ENCODE results near the gene BCL2L15.

The BCL2L15 gene

DNA sequence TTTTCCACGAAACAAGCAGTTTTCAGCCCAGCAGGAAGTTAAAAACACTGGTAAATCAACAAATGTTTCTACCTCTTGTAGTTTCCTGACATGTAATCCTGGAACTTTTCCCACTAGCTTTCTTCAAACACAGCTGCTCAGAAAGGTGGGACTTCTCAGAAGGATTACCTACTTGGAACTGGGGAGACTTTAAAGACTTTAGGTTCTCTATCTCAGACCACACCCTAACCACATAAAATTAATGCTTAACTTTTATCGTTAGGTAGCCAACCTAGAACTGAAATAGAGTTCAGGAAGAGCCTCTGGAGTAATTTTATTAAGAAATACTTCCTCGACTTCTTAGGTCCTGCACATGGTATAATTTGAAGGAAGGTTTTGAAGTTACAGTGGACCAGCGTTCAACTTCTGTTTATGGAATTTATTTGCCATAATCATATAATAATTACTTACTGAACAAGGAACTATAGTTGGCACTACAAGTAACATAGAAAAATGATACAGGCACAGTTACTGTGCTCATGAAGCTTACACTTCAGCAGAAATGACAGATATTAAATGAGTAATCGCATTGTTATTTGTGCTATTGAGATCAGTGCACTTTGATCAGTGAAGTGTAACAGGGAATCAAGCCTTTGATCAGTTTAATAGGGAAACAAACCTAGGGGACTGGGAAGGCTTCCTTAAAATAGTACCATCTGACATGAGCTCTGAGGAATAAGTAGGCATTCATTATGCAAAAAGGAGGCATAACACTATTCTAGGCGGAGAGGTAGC is at the start of gene BCL2L15:
Gene BCL2L15, minus strand, starts transcription at position 180 of the 774 bp plus-strand sequence. CDS start 206 bp downstream, outside the sequence.
- no peak for TF ChIP-seq CTCF (IDR thresholded peaks at IDR 0.05; ENCODE audit: low read depth, low read length)
- TF ChIP-seq, protein P1, sequence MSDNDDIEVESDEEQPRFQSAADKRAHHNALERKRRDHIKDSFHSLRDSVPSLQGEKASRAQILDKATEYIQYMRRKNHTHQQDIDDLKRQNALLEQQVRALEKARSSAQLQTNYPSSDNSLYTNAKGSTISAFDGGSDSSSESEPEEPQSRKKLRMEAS (IDR thresholded peaks at IDR 0.05; ENCODE audit: low read depth, low read length) = no peak
- TF ChIP-seq POLR2A (IDR thresholded peaks at IDR 0.05; ENCODE audit: extremely low read depth, insufficient read length) = no peak
- TF ChIP-seq MYC (IDR thresholded peaks at IDR 0.05; ENCODE audit: low read depth, low read length) = no peak
- DNase-seq (ENCODE audit: low read depth) = no peak
- H3K4me3 ChIP-seq (ENCODE audit: low read depth, low read length) = no peak within 1 kb of the TSS

GRCh38 chr1:113937146-113937545 is 49.8 kb upstream of the BCL2L15 start:
- no peak for DNase-seq (ENCODE audit: low read depth)
- no peak overlapping the region for H3K4me3 ChIP-seq (ENCODE audit: low read depth, low read length)
- TF ChIP-seq MYC (IDR thresholded peaks at IDR 0.05; ENCODE audit: low read depth, low read length) = no peak
- TF ChIP-seq POLR2A (IDR thresholded peaks at IDR 0.05; ENCODE audit: extremely low read depth, insufficient read length) = no peak
- TF ChIP-seq, protein P1 (IDR thresholded peaks at IDR 0.05; ENCODE audit: low read depth, low read length) = no peak
- no peak for TF ChIP-seq CTCF (IDR thresholded peaks at IDR 0.05; ENCODE audit: low read depth, low read length)

DNA sequence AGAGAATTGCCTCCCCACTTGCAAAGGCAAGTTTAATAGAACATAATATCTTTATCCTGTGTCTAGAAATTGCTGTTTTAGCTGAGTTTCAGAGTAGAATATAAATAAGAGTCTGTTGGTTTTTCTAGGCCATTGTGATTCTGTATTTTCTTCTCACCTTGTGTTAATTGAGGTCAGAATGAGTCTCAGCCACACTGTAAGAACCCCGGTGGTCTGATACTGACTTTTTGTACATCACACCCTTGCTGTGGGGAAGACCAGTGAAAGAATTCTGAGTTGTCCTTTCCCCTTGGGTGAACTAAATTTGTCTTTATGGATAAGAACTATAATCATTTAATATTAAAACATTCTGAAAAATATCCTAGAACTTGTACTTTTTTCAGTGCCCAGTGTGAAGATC is 48.6 kb upstream of the BCL2L15 start:
- TF ChIP-seq CTCF (IDR thresholded peaks at IDR 0.05; ENCODE audit: low read depth, low read length) (no peak), POLR2A (IDR thresholded peaks at IDR 0.05; ENCODE audit: extremely low read depth, insufficient read length) (no peak), MYC (IDR thresholded peaks at IDR 0.05; ENCODE audit: low read depth, low read length) (no peak)
- TF ChIP-seq, protein P1 (IDR thresholded peaks at IDR 0.05; ENCODE audit: low read depth, low read length) = no peak
- DNase-seq (ENCODE audit: low read depth) = no peak

DNA sequence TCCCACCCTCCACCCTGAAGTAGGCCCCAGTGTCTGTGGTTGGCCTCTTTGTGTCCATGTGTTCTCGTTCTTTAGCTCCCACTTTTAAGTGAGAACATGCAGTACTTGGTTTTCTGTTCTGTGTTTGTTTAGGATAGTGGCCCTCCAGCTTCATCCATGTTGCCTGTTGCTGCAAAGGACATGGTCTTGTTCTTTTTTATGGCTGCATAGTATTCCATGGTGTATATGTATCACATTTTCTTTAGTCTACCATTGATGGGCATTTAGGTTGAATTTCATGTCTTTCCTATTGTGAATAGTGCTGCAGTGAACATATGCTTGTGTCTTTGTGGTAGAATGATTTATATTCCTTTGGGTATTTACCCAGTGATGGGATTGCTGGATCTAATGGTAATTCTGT is 47.8 kb upstream of the BCL2L15 start:
- no peak for TF ChIP-seq MYC (IDR thresholded peaks at IDR 0.05; ENCODE audit: low read depth, low read length)
- TF ChIP-seq, protein P1 (IDR thresholded peaks at IDR 0.05; ENCODE audit: low read depth, low read length) = no peak
- TF ChIP-seq CTCF (IDR thresholded peaks at IDR 0.05; ENCODE audit: low read depth, low read length) = no peak
- TF ChIP-seq POLR2A (IDR thresholded peaks at IDR 0.05; ENCODE audit: extremely low read depth, insufficient read length) = no peak
- no peak overlapping the region for H3K4me3 ChIP-seq (ENCODE audit: low read depth, low read length)
- DNase-seq (ENCODE audit: low read depth) = no peak

More for the DNA sequence above, 48.6 kb upstream of the BCL2L15 start:
- no peak overlapping the region for H3K4me3 ChIP-seq (ENCODE audit: low read depth, low read length)

- H3K4me3 ChIP-seq (ENCODE audit: low read depth, low read length) = no peak overlapping the region
- no peak for DNase-seq (ENCODE audit: low read depth)
- TF ChIP-seq, protein P1 (IDR thresholded peaks at IDR 0.05; ENCODE audit: low read depth, low read length) = no peak
- TF ChIP-seq POLR2A (IDR thresholded peaks at IDR 0.05; ENCODE audit: extremely low read depth, insufficient read length) (no peak), MYC (IDR thresholded peaks at IDR 0.05; ENCODE audit: low read depth, low read length) (no peak)
These were observed 47.2 kb upstream of the BCL2L15 start for GRCh38 chr1:113934511-113935055.

DNA sequence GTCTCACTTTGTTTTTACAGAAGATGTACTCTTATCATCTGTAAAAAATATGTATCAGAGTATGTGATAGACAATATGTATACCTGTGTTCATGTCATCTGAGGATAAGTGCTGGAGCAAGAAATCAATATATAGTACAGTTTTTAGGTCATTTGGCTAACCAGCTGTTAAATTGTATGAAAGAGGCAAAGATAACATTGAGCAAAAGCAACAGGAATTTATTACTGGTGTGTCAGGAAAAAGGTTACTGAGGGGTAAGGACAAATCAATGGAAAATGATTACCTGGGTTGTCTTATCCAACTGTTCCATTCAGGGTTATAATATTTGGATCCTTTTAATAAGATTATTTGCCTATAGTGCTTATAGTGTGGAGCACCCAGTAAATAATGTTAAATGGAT is 46.6 kb upstream of the BCL2L15 start:
- H3K4me3 ChIP-seq (ENCODE audit: low read depth, low read length) = no peak overlapping the region
- no peak for TF ChIP-seq POLR2A (IDR thresholded peaks at IDR 0.05; ENCODE audit: extremely low read depth, insufficient read length)
- TF ChIP-seq, protein P1 (IDR thresholded peaks at IDR 0.05; ENCODE audit: low read depth, low read length) = no peak
- no peak for TF ChIP-seq CTCF (IDR thresholded peaks at IDR 0.05; ENCODE audit: low read depth, low read length)
- TF ChIP-seq MYC (IDR thresholded peaks at IDR 0.05; ENCODE audit: low read depth, low read length) = no peak
- no peak for DNase-seq (ENCODE audit: low read depth)
